Right renal cortex interstitium (tissue), 3 donors: Measurements from ENCODE around the gene MTHFD1. TPM values are rescaled to one million over a fixed set of nuclear protein-coding genes. Genes with fewer than 3 reads are reported as not detected.

ENCODE experiments used
- DNase-seq, 3 donors: peaks; one replicate each; pipeline ENCODE4 v3.0.0-alpha.2; 2013; ENCODE audit warnings: low read depth in 3 of 3, low spot score in 2 of 3
- polyA plus RNA-seq, 3 donors: library from polyadenylated mRNA; unstranded; fragments of 120-200 nt; gene quantifications; one replicate each; pipeline ENCODE4 v1.2.1, GENCODE V29; 2013; ENCODE audit not compliant: insufficient read length in 3 of 3

Gene MTHFD1
- polyA plus RNA-seq, 3 donors = 74.3 to 93.6 (median 86.1) TPM

GRCh38 chr14:64401949-64402348 lies 13.8 kb downstream of the MTHFD1 start:
- no peak for DNase-seq

- DNase-seq = no peak
Observed at GRCh38 chr14:64405295-64405694, 17.1 kb downstream of the MTHFD1 start.

- DNase-seq = no peak
Observed at GRCh38 chr14:64407329-64407728, 19.2 kb downstream of the MTHFD1 start.

GRCh38 chr14:64409126-64409920 lies 21.2 kb downstream of the MTHFD1 start:
- no peak for DNase-seq

- DNase-seq = no peak
Observed at GRCh38 chr14:64410084-64410774, 22.1 kb downstream of the MTHFD1 start.

GRCh38 chr14:64411001-64411400 lies 22.8 kb downstream of the MTHFD1 start:
- DNase-seq = no peak

GRCh38 chr14:64412237-64412636 lies 24.1 kb downstream of the MTHFD1 start:
- no peak for DNase-seq

GRCh38 chr14:64416348-64416932 lies 28.3 kb downstream of the MTHFD1 start:
- DNase-seq = no peak

- no peak for DNase-seq
Observed at GRCh38 chr14:64417055-64417770, 29.1 kb downstream of the MTHFD1 start.

GRCh38 chr14:64417771-64418125 lies 29.6 kb downstream of the MTHFD1 start:
- DNase-seq = no peak

GRCh38 chr14:64419003-64419402 lies 30.9 kb downstream of the MTHFD1 start:
- no peak for DNase-seq

- DNase-seq = no peak
Observed at GRCh38 chr14:64421166-64421565, 33.0 kb downstream of the MTHFD1 start.

GRCh38 chr14:64422005-64422404 lies 33.9 kb downstream of the MTHFD1 start:
- no peak for DNase-seq

GRCh38 chr14:64422756-64423155 lies 34.6 kb downstream of the MTHFD1 start:
- DNase-seq = no peak

GRCh38 chr14:64423987-64424386 lies 35.8 kb downstream of the MTHFD1 start:
- no peak for DNase-seq

- no peak for DNase-seq
Observed at GRCh38 chr14:64434528-64434927, 46.4 kb downstream of the MTHFD1 start.

- DNase-seq = no peak
Observed at GRCh38 chr14:64438181-64438841, 50.2 kb downstream of the MTHFD1 start.

GRCh38 chr14:64439141-64439540 lies 51.0 kb downstream of the MTHFD1 start:
- no peak for DNase-seq

- no peak for DNase-seq
Observed at GRCh38 chr14:64440494-64440893, 52.3 kb downstream of the MTHFD1 start.

GRCh38 chr14:64442300-64442988 lies 54.3 kb downstream of the MTHFD1 start:
- peak in 2 of 3 donors; percentile 37 to 49 for DNase-seq
